ENCODE measurements around the gene GNS. TPM values are rescaled to one million over a fixed set of nuclear protein-coding genes. Genes with fewer than 3 reads are reported as not detected.

The GNS gene
- total RNA-seq, 1 experiment from 2014 or later: 26.0 TPM

- Mint-ChIP-seq H3K9me3 (no peaks in the 10 kb centered on the region), H3K27ac (no peak overlapping the region), H3K27me3 (ENCODE audit: low read depth) (no peaks in the 10 kb centered on the region), H3K4me1 (peaks cover 12 to 17% of the 10 kb centered on the region in 2 experiments), H3K36me3 (ENCODE audit: insufficient read depth in 1 of 3, low read depth in 3 of 3) (no peaks in the 10 kb centered on the region), H3K4me3 (no peak overlapping the region)
- WGBS (ENCODE audit: extremely low coverage, insufficient read length, low lambda C conversion rate): no CpG with 5 or more reads among the region's 1 CpG
- Histone ChIP-seq H3K18ac (ENCODE audit: insufficient read length, low read depth, low read length) (no peak overlapping the region), H3K23ac (ENCODE audit: insufficient read length, low read depth, low read length) (no peak overlapping the region), H4K8ac (replicated peaks; ENCODE audit: insufficient read length, low read depth, low read length) (no peak overlapping the region), H3K79me1 (ENCODE audit: insufficient read depth, low read depth, low read length, poor library complexity, severe bottlenecking) (no peaks in the 10 kb centered on the region), H3K27me3 (ENCODE audit: insufficient read depth, low read length) (no peaks in the 10 kb centered on the region), H2BK12ac (ENCODE audit: insufficient read length, low read depth, low read length) (no peak overlapping the region), H3T11ph (ENCODE audit: low read length) (no peak overlapping the region), H3K79me2 (ENCODE audit: insufficient read depth, low read length) (no peaks in the 10 kb centered on the region), H2BK120ac (ENCODE audit: low read depth, low read length, poor library complexity, severe bottlenecking) (no peak overlapping the region), H3K9me3 (ENCODE audit: control insufficient read depth, low read depth, low read length) (no peaks in the 10 kb centered on the region), H4K20me1 (ENCODE audit: control insufficient read depth, insufficient read depth, insufficient read length) (no peaks in the 10 kb centered on the region), H2BK20ac (ENCODE audit: low read depth, low read length, poor library complexity, severe bottlenecking) (no peak overlapping the region), H2AK5ac (ENCODE audit: insufficient read length, low read length) (no peak overlapping the region), H3K27ac (ENCODE audit: insufficient read length, low read depth, low read length) (no peak overlapping the region), H3K23me2 (ENCODE audit: insufficient read length, low read depth, low read length, poor library complexity, severe bottlenecking) (no peaks in the 10 kb centered on the region), H4K91ac (ENCODE audit: insufficient read length, low read depth, low read length) (no peak overlapping the region), H3K9ac (ENCODE audit: extremely low read depth, insufficient read length, low read length) (no peak overlapping the region), H3K4me2 (ENCODE audit: insufficient read depth, insufficient read length, low read length) (no peak overlapping the region), H2AFZ (ENCODE audit: low read length) (no peak overlapping the region), H3K4me1 (ENCODE audit: insufficient read depth, low read length) (peaks cover 2% of the 10 kb centered on the region; the same call in 1 of the 2 replicates), H2BK15ac (ENCODE audit: low read depth, low read length) (no peak overlapping the region), H2BK5ac (ENCODE audit: insufficient read length, low read length) (no peak overlapping the region), H3K4ac (ENCODE audit: low read depth, low read length) (no peak overlapping the region), H3K56ac (ENCODE audit: insufficient read length, low read depth, low read length) (no peak overlapping the region), H4K5ac (ENCODE audit: insufficient read length, low read depth, low read length) (no peak overlapping the region), H3K14ac (ENCODE audit: insufficient read depth, low read length) (no peak overlapping the region)
- DNase-seq: no peak
- TF ChIP-seq CTCF (conservative IDR thresholded peaks at IDR 0.05): no peak
Measured at GRCh38 chr12:64792128-64792527, 32.9 kb upstream of the GNS start.
